Thyroid gland (tissue), 4 donors: Measurements from ENCODE around the gene AGPAT4. TPM values are rescaled to one million over a fixed set of nuclear protein-coding genes. Genes with fewer than 3 reads are reported as not detected.
"Not testable (repeated sequence)": the region's sequence is repeated elsewhere in the genome, so short reads cannot be mapped to it uniquely, and the experiment has no call there.

ENCODE experiments used
- DNase-seq, 2 donors: peaks; one replicate each; pipeline ENCODE4 v3.0.0-alpha.2; 2019
- H3K27ac ChIP-seq, 3 donors: fragments of 200-600 bp; sonication (generic); 1 replicate in 2 of 3; 2 replicates in 1 of 3; pipeline ENCODE4 v1.5.1; 2016 to 2019; ENCODE audit warnings: mild to moderate bottlenecking in 1 of 3, moderate library complexity in 1 of 3
- H3K27me3 ChIP-seq: fragments of 200-600 bp; sonication (generic); one replicate; pipeline ENCODE4 v1.5.1; 2019
- H3K36me3 ChIP-seq, 2 donors: fragments of 200-600 bp; sonication (generic); one replicate each; pipeline ENCODE4 v1.5.1; 2016 to 2019
- H3K4me1 ChIP-seq, 2 donors: fragments of 200-600 bp; sonication (generic); one replicate each; pipeline ENCODE4 v1.5.1; 2017 to 2019
- H3K4me3 ChIP-seq, 3 donors: fragments of 200-600 bp; sonication (generic); replicated peaks in 1 of 3; 1 replicate in 2 of 3; 2 replicates in 1 of 3; pipeline ENCODE4 v1.5.1; 2016; ENCODE audit warnings: mild to moderate bottlenecking in 1 of 3
- H3K9me3 ChIP-seq: fragments of 200-600 bp; sonication (generic); one replicate; pipeline ENCODE4 v1.5.1; 2017
- POLR2A ChIP-seq, 2 donors: fragments of 450-650 bp; IDR thresholded peaks; one replicate each; pipeline ENCODE4 v1.6.1; 2017; ENCODE audit warnings: antibody characterized with exemption in 2 of 2, mild to moderate bottlenecking in 2 of 2, moderate library complexity in 1 of 2
- WGBS, 2 donors: methylation state at CpG; one replicate each; pipeline ENCODE4 v1.1.5; 2017; 5-methylcytosine and 5-hydroxymethylcytosine counted together
- intact Hi-C: fragments of 100-400 bp; cut with DNase I; formaldehyde crosslinking; loops from one replicate; pipeline ENCODE4 v1.15.1; 2023
- total RNA-seq, 4 donors: library from RNA; depleted of rRNA; stranded (reverse); fragments of >200 nt; gene quantifications; one replicate each; pipeline ENCODE4 v1.2.3, GENCODE V29; 2016
- TF ChIP-seq, protein P1 (sequence below), 6 experiments: fragments of 200-600 bp in 3 of 6; fragments of 450-650 bp in 3 of 6; sonication (generic) in 3 of 6; IDR thresholded peaks; one replicate each; pipeline ENCODE4 v1.5.1; 2016 to 2019; ENCODE audit warnings: antibody characterized with exemption in 6 of 6, mild to moderate bottlenecking in 2 of 6, inconsistent platforms in 1 of 6, moderate library complexity in 1 of 6

AGPAT4 gene
- total RNA-seq, 4 donors from 2014 or later = 6.1 to 12.8 (median 6.9) TPM

DNA sequence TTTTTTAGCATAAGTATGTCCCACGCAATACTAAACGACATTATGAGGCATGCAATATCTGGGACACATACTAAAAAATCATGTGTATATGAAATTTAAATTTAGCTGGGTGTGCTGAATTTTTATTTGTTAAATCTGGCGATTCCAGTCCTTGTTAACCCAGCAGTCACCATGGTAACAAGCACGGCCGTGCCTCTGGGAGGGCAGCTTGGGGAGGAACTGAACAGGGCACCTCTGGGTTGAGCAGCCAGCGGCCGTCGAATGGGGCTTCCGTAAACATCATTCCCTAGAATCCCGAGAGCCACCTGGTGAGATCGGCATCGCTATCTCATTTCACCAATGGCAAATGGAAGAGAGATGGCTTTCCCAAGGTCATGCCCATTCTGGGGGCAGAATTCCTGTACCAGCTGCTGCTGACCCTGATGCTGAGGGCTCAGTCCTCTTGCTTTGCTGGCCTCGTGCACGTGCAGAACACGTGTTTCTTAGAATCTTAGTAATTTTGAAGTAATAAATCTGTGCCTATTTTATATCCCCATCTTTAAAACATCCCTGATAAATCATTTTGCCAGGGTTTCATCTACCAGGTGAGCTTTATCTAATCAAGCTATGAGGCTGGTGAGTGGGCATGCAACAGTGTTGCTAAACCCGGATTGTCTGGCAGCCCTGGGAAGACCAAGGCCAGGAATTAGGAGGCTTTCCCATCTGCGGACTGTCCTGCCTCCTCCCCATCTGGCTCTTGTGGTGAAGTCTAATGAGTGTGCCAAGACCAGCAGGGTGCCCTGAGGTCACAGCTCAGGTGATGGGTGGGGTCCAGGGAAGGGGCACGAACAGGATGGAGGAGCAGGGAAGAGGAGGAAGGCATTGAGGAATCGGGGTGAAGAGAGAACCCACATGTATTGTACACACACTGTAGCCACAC lies 85.1 kb downstream of the AGPAT4 start:
- DNase-seq = no peak
- H3K4me1 ChIP-seq = no peaks in the 10 kb centered on the region
- H3K27me3 ChIP-seq = no peaks in the 10 kb centered on the region
- no peaks in the 10 kb centered on the region for H3K9me3 ChIP-seq
- no peak overlapping the region for H3K4me3 ChIP-seq
- intact Hi-C loops = no loop called here
- H3K27ac ChIP-seq = no peak overlapping the region
- TF ChIP-seq POLR2A (IDR thresholded peaks at IDR 0.05) = no peak
- TF ChIP-seq, protein P1, sequence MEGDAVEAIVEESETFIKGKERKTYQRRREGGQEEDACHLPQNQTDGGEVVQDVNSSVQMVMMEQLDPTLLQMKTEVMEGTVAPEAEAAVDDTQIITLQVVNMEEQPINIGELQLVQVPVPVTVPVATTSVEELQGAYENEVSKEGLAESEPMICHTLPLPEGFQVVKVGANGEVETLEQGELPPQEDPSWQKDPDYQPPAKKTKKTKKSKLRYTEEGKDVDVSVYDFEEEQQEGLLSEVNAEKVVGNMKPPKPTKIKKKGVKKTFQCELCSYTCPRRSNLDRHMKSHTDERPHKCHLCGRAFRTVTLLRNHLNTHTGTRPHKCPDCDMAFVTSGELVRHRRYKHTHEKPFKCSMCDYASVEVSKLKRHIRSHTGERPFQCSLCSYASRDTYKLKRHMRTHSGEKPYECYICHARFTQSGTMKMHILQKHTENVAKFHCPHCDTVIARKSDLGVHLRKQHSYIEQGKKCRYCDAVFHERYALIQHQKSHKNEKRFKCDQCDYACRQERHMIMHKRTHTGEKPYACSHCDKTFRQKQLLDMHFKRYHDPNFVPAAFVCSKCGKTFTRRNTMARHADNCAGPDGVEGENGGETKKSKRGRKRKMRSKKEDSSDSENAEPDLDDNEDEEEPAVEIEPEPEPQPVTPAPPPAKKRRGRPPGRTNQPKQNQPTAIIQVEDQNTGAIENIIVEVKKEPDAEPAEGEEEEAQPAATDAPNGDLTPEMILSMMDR (IDR thresholded peaks at IDR 0.05) = no peak
- WGBS, 2 donors = 94 to 96% methylated on average over 19 of the region's 19 CpGs
- no peaks in the 10 kb centered on the region for H3K36me3 ChIP-seq

DNA sequence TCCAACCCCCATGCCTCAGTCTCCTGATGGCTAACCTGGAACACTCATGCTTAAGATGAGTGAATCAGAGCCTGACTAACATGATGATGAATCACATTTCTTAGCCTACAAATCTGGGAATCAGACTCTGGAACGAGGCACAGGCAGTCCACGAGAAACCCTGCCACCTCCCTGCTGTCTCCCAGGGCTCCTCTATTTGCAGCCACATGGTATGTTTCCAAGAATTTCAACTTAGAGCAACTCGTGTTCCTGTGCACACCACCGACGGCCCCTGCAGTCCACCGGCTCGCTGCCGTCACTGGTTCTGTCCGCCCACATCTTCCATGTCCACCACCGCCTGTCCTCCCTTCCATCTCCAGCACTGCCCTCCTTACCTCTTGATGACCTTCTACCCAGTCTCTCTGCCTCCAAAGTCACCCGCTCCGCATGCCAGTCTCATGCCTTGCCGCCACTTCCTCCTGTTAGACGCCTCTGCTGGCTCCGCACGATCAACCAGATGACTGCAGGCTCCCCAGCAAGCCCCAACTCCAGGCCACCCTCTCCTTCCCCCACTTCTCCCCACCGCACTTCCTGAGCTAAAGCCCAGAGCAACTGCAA lies 87.6 kb downstream of the AGPAT4 start:
- intact Hi-C loops = no loop called here
- no peak overlapping the region for H3K27ac ChIP-seq
- DNase-seq = no peak

DNA sequence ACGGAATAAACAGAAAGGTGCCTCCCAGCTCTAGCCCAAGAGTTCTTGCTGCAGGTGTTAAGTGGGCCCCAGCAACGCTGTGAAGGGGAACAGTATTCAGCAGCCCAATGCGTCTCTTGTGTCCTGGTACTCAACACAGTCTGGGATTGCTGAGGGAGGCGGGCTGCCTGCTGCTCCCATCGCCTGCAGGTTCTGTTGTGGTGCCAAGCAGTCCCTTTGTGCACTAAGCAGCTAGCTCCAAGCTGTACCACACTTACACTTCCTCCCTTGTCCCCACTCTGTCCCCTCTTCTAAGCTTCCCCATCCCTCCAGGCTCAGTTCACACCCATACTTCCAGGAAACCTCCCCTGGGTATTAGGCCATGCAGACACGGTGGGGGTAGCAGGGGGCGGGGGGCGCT lies 92.7 kb downstream of the AGPAT4 start:
- 82 to 90% methylated on average over 8 of the region's 8 CpGs for WGBS, 2 donors
- Histone ChIP-seq H3K4me3 (no peak overlapping the region), H3K27ac (no peak overlapping the region), H3K36me3 (no peaks in the 10 kb centered on the region), H3K9me3 (no peaks in the 10 kb centered on the region), H3K27me3 (no peaks in the 10 kb centered on the region), H3K4me1 (no peaks in the 10 kb centered on the region)
- intact Hi-C loops = no loop called here
- DNase-seq = no peak
- TF ChIP-seq POLR2A (IDR thresholded peaks at IDR 0.05) = no peak
- TF ChIP-seq, protein P1 (IDR thresholded peaks at IDR 0.05) = no peak

More for the DNA sequence above, 87.6 kb downstream of the AGPAT4 start:
- H3K4me1 ChIP-seq = no peaks in the 10 kb centered on the region
- TF ChIP-seq, protein P1 (IDR thresholded peaks at IDR 0.05) = no peak
- no peak for TF ChIP-seq POLR2A (IDR thresholded peaks at IDR 0.05)
- H3K36me3 ChIP-seq = no peaks in the 10 kb centered on the region
- no peak overlapping the region for H3K4me3 ChIP-seq
- WGBS, 2 donors = 83 to 88% methylated on average over 17 of the region's 17 CpGs
- H3K9me3 ChIP-seq = no peaks in the 10 kb centered on the region
- no peaks in the 10 kb centered on the region for H3K27me3 ChIP-seq

DNA sequence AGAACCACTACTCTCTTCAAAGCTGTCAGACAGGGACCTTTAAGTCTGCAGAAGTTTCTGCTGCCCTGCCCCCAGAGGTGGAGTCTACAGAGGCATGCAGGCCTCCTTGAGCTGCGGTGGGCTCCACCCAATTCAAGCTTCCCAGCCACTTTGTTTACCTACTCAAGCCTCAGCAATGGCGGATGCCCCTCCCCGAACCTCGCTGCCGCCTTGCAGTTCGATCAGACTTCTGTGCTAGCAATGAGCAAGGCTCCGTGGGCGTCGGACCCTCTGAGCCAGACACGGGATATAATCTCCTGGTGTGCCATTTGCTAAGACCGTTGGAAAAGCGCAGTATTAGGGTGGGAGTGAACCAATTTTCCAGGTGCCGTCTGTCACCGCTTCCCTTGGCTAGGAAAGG lies 95.7 kb downstream of the AGPAT4 start:
- DNase-seq, H3K4me1 ChIP-seq, H3K4me3 ChIP-seq, H3K9me3 ChIP-seq, H3K36me3 ChIP-seq, H3K27ac ChIP-seq, intact Hi-C loops, H3K27me3 ChIP-seq: not testable (repeated sequence)
- WGBS, 2 donors = 98% methylated on average over 14 of the region's 14 CpGs

DNA sequence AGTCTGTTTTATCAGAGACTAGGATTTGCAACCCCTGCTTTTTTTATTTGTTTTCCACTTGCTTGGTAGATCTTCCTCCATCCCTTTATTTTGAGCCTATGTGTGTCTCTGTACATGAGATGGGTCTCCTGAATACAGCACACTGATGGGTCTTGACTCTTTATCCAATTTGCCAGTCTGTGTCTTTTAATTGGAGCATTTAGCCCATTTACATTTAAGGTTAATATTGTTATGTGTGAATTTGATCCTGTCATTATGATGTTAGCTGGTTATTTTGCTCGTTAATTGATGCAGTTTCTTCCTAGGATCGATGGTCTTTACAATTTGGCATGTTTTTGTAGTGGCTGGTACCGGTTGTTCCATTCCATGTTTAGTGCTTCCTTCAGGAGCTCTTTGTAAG lies 97.4 kb downstream of the AGPAT4 start:
- H3K9me3 ChIP-seq, intact Hi-C loops, H3K4me1 ChIP-seq, DNase-seq, H3K36me3 ChIP-seq, H3K4me3 ChIP-seq, H3K27me3 ChIP-seq, H3K27ac ChIP-seq: not testable (repeated sequence)
- WGBS, 2 donors = 94% methylated on average over 3 of the region's 3 CpGs

DNA sequence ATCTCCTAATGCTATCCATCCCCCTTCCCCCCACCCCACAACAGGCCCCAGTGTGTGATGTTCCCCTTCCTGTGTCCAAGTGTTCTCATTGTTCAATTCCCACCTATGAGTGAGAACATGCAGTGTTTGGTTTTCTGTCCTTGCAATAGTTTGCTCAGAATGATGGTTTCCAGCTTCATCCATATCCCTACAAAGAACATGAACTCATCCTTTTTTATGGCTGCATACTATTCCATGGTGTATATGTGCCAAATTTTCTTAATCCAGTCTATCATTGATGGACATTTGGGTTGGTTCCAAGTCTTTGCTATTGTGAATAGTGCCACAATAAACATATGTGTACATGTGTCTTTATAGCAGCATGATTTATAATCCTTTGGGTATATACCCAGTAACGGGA lies 101.1 kb downstream of the AGPAT4 start:
- H3K36me3 ChIP-seq, H3K4me1 ChIP-seq, H3K4me3 ChIP-seq, DNase-seq, H3K27me3 ChIP-seq, H3K27ac ChIP-seq, H3K9me3 ChIP-seq, intact Hi-C loops: not testable (repeated sequence)
- 0 to 50% methylated on average over 1 of the region's 1 CpG for WGBS, 2 donors
